ENCODE measurements around the gene PACSIN1. TPM values are rescaled to one million over a fixed set of nuclear protein-coding genes. Genes with fewer than 3 reads are reported as not detected.

Gene PACSIN1
- polyA plus RNA-seq, 3 donors = 0.80 to 0.96 (median 0.84) TPM

- peak; percentile 57 for DNase-seq
These were observed 79.0 kb downstream of the PACSIN1 start for GRCh38 chr6:34544776-34545471.

GRCh38 chr6:34546551-34547321 lies 80.9 kb downstream of the PACSIN1 start:
- no peak for DNase-seq

- no peak for DNase-seq
These were observed 82.1 kb downstream of the PACSIN1 start for GRCh38 chr6:34547701-34548644.

- DNase-seq = no peak
These were observed 83.3 kb downstream of the PACSIN1 start for GRCh38 chr6:34549026-34549803.

- DNase-seq = no peak
These were observed 83.9 kb downstream of the PACSIN1 start for GRCh38 chr6:34549804-34550202.

GRCh38 chr6:34551720-34552119 lies 85.8 kb downstream of the PACSIN1 start:
- no peak for DNase-seq

GRCh38 chr6:34552620-34553019 lies 86.7 kb downstream of the PACSIN1 start:
- DNase-seq = no peak

GRCh38 chr6:34553146-34553545 lies 87.3 kb downstream of the PACSIN1 start:
- DNase-seq = no peak

- DNase-seq = no peak
These were observed 87.9 kb downstream of the PACSIN1 start for GRCh38 chr6:34553750-34554149.

GRCh38 chr6:34554291-34555006 lies 88.6 kb downstream of the PACSIN1 start:
- DNase-seq = no peak

GRCh38 chr6:34555007-34555322 lies 89.1 kb downstream of the PACSIN1 start:
- DNase-seq = no peak

GRCh38 chr6:34555328-34555727 lies 89.5 kb downstream of the PACSIN1 start:
- no peak for DNase-seq

- no peak for DNase-seq
These were observed 90.2 kb downstream of the PACSIN1 start, which contains the start of gene SPDEF for GRCh38 chr6:34556031-34556471. Gene SPDEF (minus strand): TSS chr6:34556329. CDS start chr6:34544455, 11,874 bp downstream.

GRCh38 chr6:34556493-34556892 lies 90.6 kb downstream of the PACSIN1 start:
- DNase-seq = no peak

- no peak for DNase-seq
These were observed 91.4 kb downstream of the PACSIN1 start for GRCh38 chr6:34557228-34557627.

GRCh38 chr6:34558172-34558714 lies 92.4 kb downstream of the PACSIN1 start:
- DNase-seq = no peak

GRCh38 chr6:34559651-34560365 lies 93.9 kb downstream of the PACSIN1 start:
- DNase-seq = no peak

- no peak for DNase-seq
These were observed 94.7 kb downstream of the PACSIN1 start for GRCh38 chr6:34560366-34561226.

GRCh38 chr6:34561227-34561530 lies 95.3 kb downstream of the PACSIN1 start:
- no peak for DNase-seq

All from renal pelvis (tissue), 4 donors.